ENCODE measurements around the gene TMPRSS11D. TPM values are rescaled to one million over a fixed set of nuclear protein-coding genes. Genes with fewer than 3 reads are reported as not detected.

Gene TMPRSS11D
- total RNA-seq, 1 donor from 2014 or later, result not detected

DNA sequence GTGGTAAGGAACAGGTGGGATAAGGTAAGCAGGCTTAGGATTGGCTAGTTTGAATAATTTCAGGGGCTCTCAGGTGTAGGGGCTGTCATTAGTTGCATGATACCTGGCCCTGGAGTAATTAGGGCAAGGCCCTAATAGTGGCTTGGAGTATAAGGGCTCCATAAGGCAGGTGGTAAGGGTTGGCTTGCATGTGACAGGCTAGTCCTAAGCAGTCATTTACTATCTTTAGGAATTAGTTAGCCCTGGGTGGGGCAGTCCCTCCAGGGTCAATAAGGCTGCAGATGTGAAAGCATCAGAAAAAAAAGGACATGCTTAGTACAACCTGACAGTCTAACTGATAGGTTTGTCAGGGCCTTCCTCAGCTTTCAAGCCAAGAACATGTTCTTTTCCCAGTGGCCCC, 7.8 kb upstream of the TMPRSS11D start:
- ATAC-seq (no peak), DNase-seq (no peak)
- Histone ChIP-seq H3K4me1 (no peaks in the 10 kb centered on the region), H3K27ac (no peak overlapping the region), H3K4me3 (no peak overlapping the region), H3K9me3 (no peaks in the 10 kb centered on the region), H3K27me3 (ENCODE audit: low read depth) (no peaks in the 10 kb centered on the region), H3K36me3 (no peaks in the 10 kb centered on the region)
- TF ChIP-seq CTCF (IDR thresholded peaks at IDR 0.05), result no peak
- intact Hi-C loops (cut with DNase I), result no loop called here

- no peaks in the 10 kb centered on the region for H3K27me3 ChIP-seq (ENCODE audit: low read depth)
- H3K27ac ChIP-seq, result no peak overlapping the region
- no peak overlapping the region for H3K4me3 ChIP-seq
- H3K9me3 ChIP-seq, result no peaks in the 10 kb centered on the region
- intact Hi-C loops (cut with DNase I), result no loop called here
- H3K4me1 ChIP-seq, result no peaks in the 10 kb centered on the region
- no peak for DNase-seq
- no peaks in the 10 kb centered on the region for H3K36me3 ChIP-seq
- ATAC-seq, result no peak
- TF ChIP-seq CTCF (IDR thresholded peaks at IDR 0.05), result no peak
Observed at GRCh38 chr4:67886281-67886680, 2.5 kb upstream of the TMPRSS11D start.

DNA sequence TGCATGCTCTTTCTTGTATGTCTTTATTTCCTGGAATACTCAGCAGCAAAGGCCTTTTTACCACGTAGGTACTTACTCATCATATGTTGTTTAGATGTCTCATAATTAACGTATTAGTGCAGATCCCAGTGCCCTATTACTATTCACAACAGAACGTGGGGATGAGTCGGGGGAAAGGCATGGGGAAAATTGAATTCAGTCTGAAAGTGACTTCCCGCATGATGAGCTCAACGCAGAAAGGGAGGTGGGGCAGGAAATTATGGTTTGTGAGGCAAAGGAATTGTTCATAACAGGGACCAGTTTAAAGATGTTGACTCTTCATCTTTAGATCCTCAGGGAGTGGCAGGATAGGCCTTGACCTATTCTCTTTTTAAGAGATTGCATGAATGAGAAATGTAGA, 2.0 kb upstream of the TMPRSS11D start:
- ATAC-seq (no peak), DNase-seq (no peak)
- Histone ChIP-seq H3K9me3 (no peaks in the 10 kb centered on the region), H3K4me3 (no peak overlapping the region), H3K27me3 (ENCODE audit: low read depth) (no peaks in the 10 kb centered on the region), H3K4me1 (no peaks in the 10 kb centered on the region), H3K27ac (no peak overlapping the region), H3K36me3 (no peaks in the 10 kb centered on the region)
- TF ChIP-seq CTCF (IDR thresholded peaks at IDR 0.05), result no peak
- intact Hi-C loops (cut with DNase I), result no loop called here

DNA sequence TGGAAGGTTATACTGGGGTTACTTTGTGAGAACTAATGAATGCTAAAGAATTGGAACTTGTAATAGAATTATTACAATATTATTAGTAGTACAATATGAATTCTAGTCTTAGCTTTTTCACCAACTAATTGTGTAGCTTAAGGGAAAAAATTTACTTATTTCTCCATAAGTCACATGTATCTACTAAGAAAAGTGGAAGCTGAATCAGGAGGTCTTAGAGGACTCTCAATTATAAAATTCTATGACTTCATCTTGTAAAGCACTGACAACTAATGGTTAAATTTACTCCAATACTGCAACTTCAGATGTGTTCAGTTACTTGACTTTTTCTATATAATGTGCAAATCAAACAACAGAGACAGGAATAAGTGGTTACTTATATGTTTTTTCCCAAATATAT, 899 bp upstream of the TMPRSS11D start:
- ATAC-seq (no peak), DNase-seq (no peak)
- no peak for TF ChIP-seq CTCF (IDR thresholded peaks at IDR 0.05)
- Histone ChIP-seq H3K36me3 (no peaks in the 10 kb centered on the region), H3K9me3 (no peaks in the 10 kb centered on the region), H3K4me3 (no peak overlapping the region), H3K27me3 (ENCODE audit: low read depth) (no peaks in the 10 kb centered on the region), H3K4me1 (no peaks in the 10 kb centered on the region), H3K27ac (no peak overlapping the region)
- intact Hi-C loops (cut with DNase I), result no loop called here

GRCh38 chr4:67883458-67883857, 344 bp downstream of the TMPRSS11D start:
- H3K27me3 ChIP-seq (ENCODE audit: low read depth), result no peaks in the 10 kb centered on the region
- no peak overlapping the region for H3K27ac ChIP-seq
- H3K4me1 ChIP-seq, result no peaks in the 10 kb centered on the region
- no peaks in the 10 kb centered on the region for H3K36me3 ChIP-seq
- H3K9me3 ChIP-seq, result no peaks in the 10 kb centered on the region
- no peak overlapping the region for H3K4me3 ChIP-seq
- TF ChIP-seq CTCF (IDR thresholded peaks at IDR 0.05), result no peak
- DNase-seq, result no peak
- no peak for ATAC-seq
- intact Hi-C loops (cut with DNase I), result no loop called here

Data from lower lobe of right lung (tissue), 2 donors.